Osteocyte (in vitro differentiated cells): ENCODE results near the gene GALNS. TPM values are rescaled to one million over a fixed set of nuclear protein-coding genes. Genes with fewer than 3 reads are reported as not detected.

ENCODE experiments used
- DNase-seq: peaks from one replicate; pipeline ENCODE4 v3.0.0; 2021; ENCODE audit warnings: mixed read lengths; ENCODE audit not compliant: unreplicated experiment; ENCODE audit errors: extremely low spot score
- H3K27ac Mint-ChIP-seq: one replicate; pipeline ENCODE4 v1.8.0; 2021; ENCODE audit warnings: mild to moderate bottlenecking, mixed read lengths; ENCODE audit not compliant: unreplicated experiment
- H3K27me3 Mint-ChIP-seq: one replicate; pipeline ENCODE4 v1.8.0; 2021; ENCODE audit warnings: mixed read lengths; ENCODE audit not compliant: unreplicated experiment
- H3K36me3 Mint-ChIP-seq: one replicate; pipeline ENCODE4 v1.8.0; 2021; ENCODE audit warnings: mixed read lengths; ENCODE audit not compliant: unreplicated experiment
- H3K4me1 Mint-ChIP-seq: one replicate; pipeline ENCODE4 v1.8.0; 2021; ENCODE audit warnings: mixed read lengths; ENCODE audit not compliant: unreplicated experiment
- H3K4me3 Mint-ChIP-seq: one replicate; pipeline ENCODE4 v1.8.0; 2021; ENCODE audit warnings: mild to moderate bottlenecking, moderate library complexity, mixed read lengths; ENCODE audit not compliant: unreplicated experiment
- H3K9me3 Mint-ChIP-seq: one replicate; pipeline ENCODE4 v1.8.0; 2021; ENCODE audit warnings: mixed read lengths; ENCODE audit not compliant: unreplicated experiment
- total RNA-seq: library from RNA; stranded (reverse); gene quantifications from 2 replicates; pipeline ENCODE4 v1.2.1, GENCODE V29; 2021
- TF ChIP-seq, protein P1 (sequence below): fragments of 200-600 bp; sonication (generic); IDR thresholded peaks from 2 replicates; pipeline ENCODE4 v1.5.0; 2021; ENCODE audit warnings: antibody characterized with exemption, mild to moderate bottlenecking, moderate library complexity

GALNS gene
- total RNA-seq, 1 donor from 2014 or later = 47.0 TPM

- peaks cover 5% of the 10 kb centered on the region for H3K27me3 Mint-ChIP-seq
- H3K4me3 Mint-ChIP-seq = no peak overlapping the region
- no peak overlapping the region for H3K27ac Mint-ChIP-seq
- no peaks in the 10 kb centered on the region for H3K36me3 Mint-ChIP-seq
- no peak for DNase-seq
- H3K4me1 Mint-ChIP-seq = peaks cover 2% of the 10 kb centered on the region
- TF ChIP-seq, protein P1, sequence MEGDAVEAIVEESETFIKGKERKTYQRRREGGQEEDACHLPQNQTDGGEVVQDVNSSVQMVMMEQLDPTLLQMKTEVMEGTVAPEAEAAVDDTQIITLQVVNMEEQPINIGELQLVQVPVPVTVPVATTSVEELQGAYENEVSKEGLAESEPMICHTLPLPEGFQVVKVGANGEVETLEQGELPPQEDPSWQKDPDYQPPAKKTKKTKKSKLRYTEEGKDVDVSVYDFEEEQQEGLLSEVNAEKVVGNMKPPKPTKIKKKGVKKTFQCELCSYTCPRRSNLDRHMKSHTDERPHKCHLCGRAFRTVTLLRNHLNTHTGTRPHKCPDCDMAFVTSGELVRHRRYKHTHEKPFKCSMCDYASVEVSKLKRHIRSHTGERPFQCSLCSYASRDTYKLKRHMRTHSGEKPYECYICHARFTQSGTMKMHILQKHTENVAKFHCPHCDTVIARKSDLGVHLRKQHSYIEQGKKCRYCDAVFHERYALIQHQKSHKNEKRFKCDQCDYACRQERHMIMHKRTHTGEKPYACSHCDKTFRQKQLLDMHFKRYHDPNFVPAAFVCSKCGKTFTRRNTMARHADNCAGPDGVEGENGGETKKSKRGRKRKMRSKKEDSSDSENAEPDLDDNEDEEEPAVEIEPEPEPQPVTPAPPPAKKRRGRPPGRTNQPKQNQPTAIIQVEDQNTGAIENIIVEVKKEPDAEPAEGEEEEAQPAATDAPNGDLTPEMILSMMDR = no peak
- no peaks in the 10 kb centered on the region for H3K9me3 Mint-ChIP-seq
These were observed 32.0 kb upstream of the GALNS start for GRCh38 chr16:88888461-88889387.

- no peak for DNase-seq
- Mint-ChIP-seq H3K27me3 (peaks cover 5% of the 10 kb centered on the region), H3K4me1 (peaks cover 2% of the 10 kb centered on the region), H3K36me3 (no peaks in the 10 kb centered on the region), H3K9me3 (no peaks in the 10 kb centered on the region), H3K27ac (no peak overlapping the region), H3K4me3 (no peak overlapping the region)
- TF ChIP-seq, protein P1 = no peak
These were observed 31.3 kb upstream of the GALNS start for GRCh38 chr16:88888057-88888456.

DNA sequence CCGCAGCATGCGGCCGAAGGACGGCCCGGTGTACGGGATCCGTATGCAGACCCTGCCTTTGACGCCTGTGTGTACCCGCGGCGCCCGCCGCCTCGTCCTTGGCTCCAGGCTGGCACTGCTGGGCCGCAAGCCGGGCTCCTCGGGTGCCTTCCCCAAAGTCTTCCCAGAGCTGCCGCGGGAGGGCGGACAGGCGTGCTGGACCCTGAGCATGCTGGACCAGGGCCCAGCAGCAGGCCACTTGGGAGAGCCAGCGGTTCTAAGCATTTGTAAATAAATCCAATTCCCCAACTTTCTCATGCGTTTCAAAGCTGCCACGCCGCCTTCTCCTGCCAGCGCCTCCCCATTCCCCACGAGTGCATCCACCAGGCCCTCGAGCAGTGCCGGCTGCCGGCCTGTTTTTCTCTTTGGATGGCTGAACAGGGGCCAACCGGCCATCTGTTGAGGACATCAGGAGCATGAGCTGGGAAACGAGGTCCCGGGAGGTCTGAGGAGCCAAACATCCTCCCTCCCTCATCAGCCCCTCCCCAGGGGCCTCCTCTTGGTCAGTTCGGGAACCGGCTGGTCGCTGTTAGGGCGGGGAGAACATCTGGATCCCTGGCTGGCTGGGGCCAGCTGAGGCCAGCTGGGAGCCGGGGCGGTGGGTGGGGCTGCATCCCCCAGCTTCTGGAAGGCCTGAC lies 30.2 kb upstream of the GALNS start:
- H3K4me1 Mint-ChIP-seq = peaks cover 2% of the 10 kb centered on the region
- no peaks in the 10 kb centered on the region for H3K36me3 Mint-ChIP-seq
- no peaks in the 10 kb centered on the region for H3K9me3 Mint-ChIP-seq
- H3K27me3 Mint-ChIP-seq = peaks cover 5% of the 10 kb centered on the region
- H3K27ac Mint-ChIP-seq = no peak overlapping the region
- TF ChIP-seq, protein P1 = no peak
- no peak for DNase-seq
- no peak overlapping the region for H3K4me3 Mint-ChIP-seq

DNA sequence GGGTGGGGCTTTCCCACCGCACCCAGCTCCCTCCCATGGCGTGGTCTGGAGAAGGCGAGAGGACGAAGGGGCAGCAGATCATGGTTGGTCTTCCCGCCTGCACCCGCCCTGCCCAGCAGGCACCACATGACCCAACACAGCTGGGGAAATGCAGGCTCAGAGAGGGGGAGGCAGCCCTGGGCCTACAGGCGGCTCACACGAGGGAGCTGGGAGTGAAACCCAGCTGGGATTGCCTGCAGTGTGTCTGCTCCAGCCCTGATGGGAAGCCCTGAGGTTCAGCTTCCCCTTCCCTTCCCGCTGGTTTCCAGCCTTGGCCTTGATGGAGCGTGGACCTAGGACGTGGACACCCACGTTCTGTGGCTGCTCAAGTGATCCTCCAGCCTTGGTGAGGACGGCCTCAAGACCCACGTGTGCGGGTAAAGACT lies 29.7 kb upstream of the GALNS start:
- Mint-ChIP-seq H3K36me3 (no peaks in the 10 kb centered on the region), H3K9me3 (no peaks in the 10 kb centered on the region), H3K4me3 (no peak overlapping the region), H3K27ac (no peak overlapping the region), H3K4me1 (peaks cover 2% of the 10 kb centered on the region), H3K27me3 (peaks cover 5% of the 10 kb centered on the region)
- TF ChIP-seq, protein P1 = no peak
- DNase-seq = no peak

- H3K4me1 Mint-ChIP-seq = peaks cover 2% of the 10 kb centered on the region
- H3K27ac Mint-ChIP-seq = no peak overlapping the region
- TF ChIP-seq, protein P1 = no peak
- H3K36me3 Mint-ChIP-seq = no peaks in the 10 kb centered on the region
- DNase-seq = no peak
- peaks cover 2% of the 10 kb centered on the region for H3K27me3 Mint-ChIP-seq
- no peak overlapping the region for H3K4me3 Mint-ChIP-seq
- no peaks in the 10 kb centered on the region for H3K9me3 Mint-ChIP-seq
These were observed 29.0 kb upstream of the GALNS start for GRCh38 chr16:88885693-88886280.
